ENCODE data around the gene ZNF846. TPM values are rescaled to one million over a fixed set of nuclear protein-coding genes. Genes with fewer than 3 reads are reported as not detected.
"Not testable (repeated sequence)": the region's sequence is repeated elsewhere in the genome, so short reads cannot be mapped to it uniquely, and the experiment has no call there.

The ZNF846 gene
- total RNA-seq, 2 donors from 2014 or later, result 3.8 to 8.4 TPM

DNA sequence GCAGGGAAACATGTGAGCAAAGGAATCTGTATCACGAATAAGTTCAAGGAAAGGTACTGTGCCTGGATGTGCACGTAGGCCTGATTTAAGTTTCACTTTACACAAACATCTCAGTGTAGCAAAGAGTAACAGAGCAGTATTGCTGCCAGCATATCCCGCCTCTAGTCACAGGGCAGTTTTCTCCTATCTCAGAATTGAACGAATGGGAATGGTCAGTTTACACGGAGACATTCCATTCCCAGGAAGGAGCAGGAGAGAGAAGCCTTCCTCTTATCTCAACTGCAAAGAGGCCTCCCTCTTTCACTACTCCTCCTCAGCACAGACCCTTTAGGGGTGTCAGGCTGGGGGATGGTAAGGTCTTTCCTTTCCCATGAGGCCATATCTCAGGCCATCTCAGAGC is 21.0 kb upstream of the ZNF846 start:
- not testable (repeated sequence) for H3K27me3 Mint-ChIP-seq; H3K4me3 Mint-ChIP-seq; H3K36me3 Mint-ChIP-seq (ENCODE audit: low read depth); H3K27ac Mint-ChIP-seq; H3K9me3 Mint-ChIP-seq; ATAC-seq (replicated peaks)
- H3K4me1 Mint-ChIP-seq, result peaks cover 19% of the 10 kb centered on the region

DNA sequence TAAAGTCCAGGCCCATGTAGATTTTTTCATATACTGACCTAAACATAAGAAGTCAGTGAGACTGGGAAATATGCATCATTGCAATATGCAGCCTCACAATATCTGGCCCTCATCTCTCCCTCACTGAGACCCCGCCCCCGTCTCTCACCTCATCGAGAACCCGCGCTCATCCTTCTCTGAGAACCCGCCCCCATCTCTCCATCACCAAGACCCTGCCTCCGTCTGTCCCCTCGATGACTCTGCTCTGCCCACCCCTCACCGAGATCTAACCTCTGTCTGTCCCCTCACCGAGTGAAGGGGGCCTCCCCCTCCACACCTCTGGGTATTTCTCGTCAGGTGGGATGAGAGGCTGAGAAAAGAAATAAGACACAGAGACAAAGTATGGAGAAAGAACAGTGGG is 20.5 kb upstream of the ZNF846 start:
- no peaks in the 10 kb centered on the region for H3K9me3 Mint-ChIP-seq
- H3K27ac Mint-ChIP-seq, result no peak overlapping the region
- no peak overlapping the region for H3K4me3 Mint-ChIP-seq
- no peaks in the 10 kb centered on the region for H3K27me3 Mint-ChIP-seq
- H3K4me1 Mint-ChIP-seq, result peaks cover 22% of the 10 kb centered on the region
- no peak for ATAC-seq (replicated peaks)
- H3K36me3 Mint-ChIP-seq (ENCODE audit: low read depth), result no peaks in the 10 kb centered on the region

GRCh38 chr19:9788604-9789003 is 20.1 kb upstream of the ZNF846 start:
- not testable (repeated sequence) for ATAC-seq (replicated peaks); H3K4me3 Mint-ChIP-seq; H3K9me3 Mint-ChIP-seq

DNA sequence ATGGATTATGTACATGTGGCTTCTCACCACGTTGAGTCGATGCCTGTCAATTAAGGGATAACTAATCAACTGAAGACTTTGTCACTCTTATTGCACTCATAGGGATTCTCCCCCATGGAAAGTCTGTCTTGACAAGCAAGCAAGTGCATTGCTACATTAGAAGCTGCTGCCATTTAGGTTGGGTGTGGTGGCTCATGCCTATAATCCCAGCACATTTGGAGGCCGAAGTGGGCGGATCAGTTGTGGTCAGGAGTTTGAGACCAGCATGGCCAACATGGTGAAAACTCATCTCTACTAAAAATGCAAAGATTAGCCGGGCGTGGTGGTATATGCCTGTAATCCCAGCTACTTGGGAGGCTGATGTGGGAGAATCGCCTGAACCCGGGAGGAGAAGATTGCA is 18.3 kb upstream of the ZNF846 start:
- ATAC-seq (replicated peaks), result no peak
- Mint-ChIP-seq H3K27me3 (no peaks in the 10 kb centered on the region), H3K4me1 (peaks cover 25% of the 10 kb centered on the region), H3K27ac (no peak overlapping the region), H3K4me3 (peak overlapping the region; percentile 93), H3K36me3 (ENCODE audit: low read depth) (no peaks in the 10 kb centered on the region), H3K9me3 (no peaks in the 10 kb centered on the region)

More at GRCh38 chr19:9788604-9789003, 20.1 kb upstream of the ZNF846 start:
- H3K36me3 Mint-ChIP-seq (ENCODE audit: low read depth); H3K27ac Mint-ChIP-seq; H3K27me3 Mint-ChIP-seq: not testable (repeated sequence)
- H3K4me1 Mint-ChIP-seq, result peaks cover 25% of the 10 kb centered on the region

GRCh38 chr19:9786342-9786741 is 17.8 kb upstream of the ZNF846 start:
- peak overlapping the region; percentile 93 for H3K4me3 Mint-ChIP-seq
- H3K36me3 Mint-ChIP-seq (ENCODE audit: low read depth), result no peaks in the 10 kb centered on the region
- no peak for ATAC-seq (replicated peaks)
- peak overlapping the region; percentile 96 for H3K27ac Mint-ChIP-seq
- no peaks in the 10 kb centered on the region for H3K27me3 Mint-ChIP-seq
- no peaks in the 10 kb centered on the region for H3K9me3 Mint-ChIP-seq
- peaks cover 22% of the 10 kb centered on the region for H3K4me1 Mint-ChIP-seq

- Mint-ChIP-seq H3K9me3 (no peaks in the 10 kb centered on the region), H3K36me3 (ENCODE audit: low read depth) (no peaks in the 10 kb centered on the region), H3K27me3 (no peaks in the 10 kb centered on the region), H3K4me3 (peak overlapping the region; percentile 93), H3K4me1 (peaks cover 20% of the 10 kb centered on the region), H3K27ac (peak overlapping the region; percentile 96)
- peak; percentile 88 for ATAC-seq (replicated peaks)
Observed at GRCh38 chr19:9785367-9786331, 17.1 kb upstream of the ZNF846 start.

GRCh38 chr19:9784163-9784496 is 15.6 kb upstream of the ZNF846 start:
- ATAC-seq (replicated peaks); H3K27me3 Mint-ChIP-seq; H3K9me3 Mint-ChIP-seq; H3K36me3 Mint-ChIP-seq (ENCODE audit: low read depth); H3K27ac Mint-ChIP-seq: not testable (repeated sequence)
- Mint-ChIP-seq H3K4me1 (peaks cover 16% of the 10 kb centered on the region), H3K4me3 (peak overlapping the region; percentile 93)

- no peak overlapping the region for H3K27ac Mint-ChIP-seq
- H3K4me1 Mint-ChIP-seq, result peaks cover 16% of the 10 kb centered on the region
- H3K4me3 Mint-ChIP-seq, result no peak overlapping the region
- no peaks in the 10 kb centered on the region for H3K27me3 Mint-ChIP-seq
- no peaks in the 10 kb centered on the region for H3K9me3 Mint-ChIP-seq
- no peak for ATAC-seq (replicated peaks)
- H3K36me3 Mint-ChIP-seq (ENCODE audit: low read depth), result no peaks in the 10 kb centered on the region
Observed at GRCh38 chr19:9782338-9782737, 13.8 kb upstream of the ZNF846 start.

DNA sequence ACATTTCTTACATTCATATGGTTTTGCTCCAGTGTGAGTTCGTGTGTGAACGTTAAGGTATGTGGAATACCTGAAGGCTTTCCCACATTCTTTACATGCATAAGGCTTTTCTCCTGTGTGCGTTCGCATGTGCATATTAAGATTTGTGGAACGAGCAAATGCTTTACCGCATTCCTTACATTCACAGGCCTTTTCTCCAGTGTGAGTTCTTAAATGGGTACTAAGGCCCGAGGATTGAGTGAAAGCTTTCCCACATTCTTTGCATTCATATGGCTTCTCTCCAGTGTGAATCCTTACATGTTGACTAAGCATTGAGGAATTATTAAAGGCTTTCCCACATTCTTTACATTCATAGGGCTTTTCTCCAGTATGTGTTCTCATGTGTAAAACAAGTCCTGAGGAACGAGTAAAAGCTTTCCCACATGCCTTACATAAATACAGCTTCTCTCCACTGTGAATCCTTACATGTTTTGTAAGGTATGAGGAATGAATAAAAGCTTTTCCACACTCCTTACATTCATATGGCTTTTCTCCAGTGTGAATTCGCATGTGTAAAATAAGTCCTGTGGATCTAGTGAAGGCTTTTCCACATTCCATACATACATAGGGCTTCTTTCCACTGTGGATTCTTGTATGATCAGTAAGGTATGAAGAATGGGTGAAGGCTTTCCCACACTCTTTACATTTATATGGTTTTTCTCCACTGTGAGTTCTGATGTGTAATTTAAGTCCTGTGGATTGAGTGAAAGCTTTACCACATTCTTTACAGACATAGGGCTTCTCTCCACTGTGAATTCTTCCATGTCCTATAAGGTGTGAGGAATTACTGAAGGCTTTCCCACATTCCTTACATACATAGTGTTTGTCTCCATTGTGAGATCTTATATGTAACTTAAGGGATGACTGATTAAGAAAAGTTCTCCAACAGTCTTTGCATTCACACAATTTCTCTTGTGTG is 10.7 kb downstream of the ZNF846 start:
- Mint-ChIP-seq H3K36me3 (ENCODE audit: low read depth) (peaks cover 37% of the 10 kb centered on the region), H3K4me3 (no peak overlapping the region), H3K27me3 (no peaks in the 10 kb centered on the region), H3K27ac (no peak overlapping the region), H3K9me3 (peaks cover 8% of the 10 kb centered on the region), H3K4me1 (no peaks in the 10 kb centered on the region)
- ATAC-seq (replicated peaks), result no peak

DNA sequence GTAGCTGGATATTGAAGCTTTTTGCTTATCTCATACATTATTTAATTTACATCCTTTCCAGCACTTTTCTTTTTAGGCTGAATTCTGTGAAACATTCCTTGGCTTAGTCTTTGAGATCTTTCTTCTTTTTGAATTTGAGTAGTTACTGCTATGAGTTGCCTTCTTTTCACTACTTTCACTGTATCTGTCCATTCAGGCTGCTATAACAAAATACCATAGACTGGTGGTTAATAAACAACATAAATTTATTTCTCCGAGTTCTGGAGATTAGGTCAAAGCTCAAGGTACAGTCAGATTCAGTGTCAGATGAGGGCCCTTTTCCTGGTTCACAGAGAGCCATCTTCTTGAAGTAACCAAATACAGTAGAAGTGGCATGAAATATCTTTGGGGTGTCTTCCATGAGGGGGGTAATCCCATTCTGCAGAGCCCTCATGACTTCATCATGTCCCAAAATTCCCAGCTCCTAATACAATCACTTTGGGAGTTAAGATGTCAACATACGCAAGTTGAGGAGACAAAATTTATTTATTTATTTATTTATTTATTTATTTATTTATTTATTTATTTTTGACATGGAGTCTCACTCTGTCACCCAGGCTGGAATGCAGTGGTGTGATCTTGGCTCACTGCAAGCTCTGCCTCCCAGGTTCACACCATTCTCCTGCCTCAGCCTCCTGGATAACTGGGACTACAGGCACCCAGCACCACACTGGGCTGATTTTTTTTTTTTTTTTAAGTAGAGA is 15.7 kb downstream of the ZNF846 start:
- Mint-ChIP-seq H3K36me3 (ENCODE audit: low read depth) (peaks cover 2% of the 10 kb centered on the region), H3K9me3 (peaks cover 12% of the 10 kb centered on the region), H3K27me3 (no peaks in the 10 kb centered on the region), H3K27ac (no peak overlapping the region), H3K4me3 (no peak overlapping the region), H3K4me1 (no peaks in the 10 kb centered on the region)
- no peak for ATAC-seq (replicated peaks)

GRCh38 chr19:9751446-9751845 is 17.1 kb downstream of the ZNF846 start:
- no peak overlapping the region for H3K27ac Mint-ChIP-seq
- H3K36me3 Mint-ChIP-seq (ENCODE audit: low read depth), result no peaks in the 10 kb centered on the region
- H3K27me3 Mint-ChIP-seq, result no peaks in the 10 kb centered on the region
- H3K9me3 Mint-ChIP-seq, result peaks cover 5% of the 10 kb centered on the region
- no peak overlapping the region for H3K4me3 Mint-ChIP-seq
- no peaks in the 10 kb centered on the region for H3K4me1 Mint-ChIP-seq
- no peak for ATAC-seq (replicated peaks)

DNA sequence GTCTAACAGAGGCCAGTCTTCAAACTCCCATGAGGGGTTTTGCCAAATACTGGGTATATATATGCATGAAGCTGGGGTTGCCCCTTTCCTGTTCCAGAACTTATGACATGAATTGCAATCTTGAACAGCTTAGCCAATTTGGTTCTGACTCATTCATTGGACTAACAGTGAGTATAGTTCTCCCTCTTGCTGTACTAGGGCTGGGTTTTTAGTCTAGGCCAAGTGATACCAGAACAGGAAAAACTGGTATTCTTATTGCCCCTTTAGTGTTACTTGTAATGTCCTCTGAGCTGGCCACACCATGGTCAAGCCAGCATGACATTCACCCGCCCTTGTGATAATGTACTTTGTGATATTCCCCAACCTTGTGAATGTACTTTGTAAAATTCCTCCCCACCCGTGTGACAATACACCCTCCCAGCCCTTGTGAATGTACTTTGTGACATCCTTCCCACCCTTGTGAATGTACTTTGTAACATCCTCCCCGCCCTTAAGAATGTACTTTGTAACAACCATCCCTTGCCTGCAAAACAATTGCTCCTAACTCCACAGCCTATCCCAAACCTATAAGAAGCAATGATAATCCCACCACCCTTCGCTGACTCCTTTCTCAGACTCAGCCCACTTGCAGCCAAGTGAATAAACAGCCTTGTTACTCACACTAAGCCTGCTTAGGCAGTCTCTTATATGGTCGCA is 26.9 kb downstream of the ZNF846 start:
- H3K36me3 Mint-ChIP-seq (ENCODE audit: low read depth), result no peaks in the 10 kb centered on the region
- H3K4me3 Mint-ChIP-seq, result no peak overlapping the region
- H3K4me1 Mint-ChIP-seq, result no peaks in the 10 kb centered on the region
- H3K27me3 Mint-ChIP-seq, result no peaks in the 10 kb centered on the region
- no peak overlapping the region for H3K27ac Mint-ChIP-seq
- H3K9me3 Mint-ChIP-seq, result peaks cover 15% of the 10 kb centered on the region
- ATAC-seq (replicated peaks), result no peak

DNA sequence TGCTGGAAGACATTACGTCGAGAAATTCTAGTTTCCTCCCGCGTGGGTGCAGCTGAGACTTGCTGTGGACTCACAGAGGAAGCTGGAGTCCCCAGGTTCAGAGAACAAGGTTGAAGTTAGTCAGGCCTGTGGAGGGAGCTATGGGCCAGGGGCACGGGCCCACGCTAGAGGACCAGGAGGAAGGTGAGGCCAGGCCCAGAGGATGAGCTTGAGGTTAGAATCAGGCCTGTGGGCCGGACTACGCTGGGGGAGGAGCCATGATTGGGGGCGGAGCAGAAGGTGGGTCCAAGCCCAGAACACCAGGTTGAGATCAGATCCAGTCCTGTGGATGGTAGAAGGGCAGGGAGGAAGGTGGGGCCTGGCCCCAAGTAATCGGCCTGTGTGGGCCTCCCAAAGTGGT is 32.6 kb downstream of the ZNF846 start:
- H3K36me3 Mint-ChIP-seq (ENCODE audit: low read depth), result no peaks in the 10 kb centered on the region
- H3K9me3 Mint-ChIP-seq, result no peaks in the 10 kb centered on the region
- no peaks in the 10 kb centered on the region for H3K27me3 Mint-ChIP-seq
- no peak for ATAC-seq (replicated peaks)
- no peak overlapping the region for H3K27ac Mint-ChIP-seq
- H3K4me1 Mint-ChIP-seq, result no peaks in the 10 kb centered on the region
- H3K4me3 Mint-ChIP-seq, result no peak overlapping the region

GRCh38 chr19:9730056-9730455 is 38.5 kb downstream of the ZNF846 start:
- not testable (repeated sequence) for H3K4me1 Mint-ChIP-seq, H3K4me3 Mint-ChIP-seq

More at GRCh38 chr19:9730056-9730455, 38.5 kb downstream of the ZNF846 start:
- H3K9me3 Mint-ChIP-seq; H3K27me3 Mint-ChIP-seq; H3K36me3 Mint-ChIP-seq (ENCODE audit: low read depth); ATAC-seq (replicated peaks); H3K27ac Mint-ChIP-seq: not testable (repeated sequence)

Measured in activated T-helper 17 cell treated with anti-CD3 and anti-CD28 coated beads, Interleukin-2, amount 50 U/mL, for 72 hours (primary cell).